ENCODE results near the gene PARD3.

Gene PARD3

GRCh38 chr10:34821587-34822585 lies 6.8 kb upstream of the PARD3 start:
- no peak for DNase-seq

DNA sequence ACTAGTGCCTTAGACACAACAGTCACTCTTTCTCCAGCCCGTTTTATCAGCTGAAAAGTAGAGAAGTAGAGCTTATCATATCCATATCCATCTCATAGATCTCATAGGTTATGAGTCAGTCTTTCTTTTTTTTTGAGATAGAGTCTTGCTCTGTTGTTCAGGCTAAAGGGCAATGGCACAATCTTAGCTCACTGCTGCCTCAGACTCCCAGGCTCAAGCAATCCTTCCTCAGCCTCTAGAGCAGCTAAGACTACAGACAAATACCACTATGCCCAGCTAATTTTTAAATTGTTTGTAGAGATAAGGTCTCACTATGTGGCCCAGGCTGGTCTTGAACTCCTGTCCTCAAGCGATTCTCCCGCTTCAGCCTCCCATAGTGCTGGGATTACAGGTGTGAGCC lies 2.5 kb upstream of the PARD3 start:
- no peak for DNase-seq

- DNase-seq: no peak
These were observed 2.0 kb upstream of the PARD3 start for GRCh38 chr10:34817054-34817453.

DNA sequence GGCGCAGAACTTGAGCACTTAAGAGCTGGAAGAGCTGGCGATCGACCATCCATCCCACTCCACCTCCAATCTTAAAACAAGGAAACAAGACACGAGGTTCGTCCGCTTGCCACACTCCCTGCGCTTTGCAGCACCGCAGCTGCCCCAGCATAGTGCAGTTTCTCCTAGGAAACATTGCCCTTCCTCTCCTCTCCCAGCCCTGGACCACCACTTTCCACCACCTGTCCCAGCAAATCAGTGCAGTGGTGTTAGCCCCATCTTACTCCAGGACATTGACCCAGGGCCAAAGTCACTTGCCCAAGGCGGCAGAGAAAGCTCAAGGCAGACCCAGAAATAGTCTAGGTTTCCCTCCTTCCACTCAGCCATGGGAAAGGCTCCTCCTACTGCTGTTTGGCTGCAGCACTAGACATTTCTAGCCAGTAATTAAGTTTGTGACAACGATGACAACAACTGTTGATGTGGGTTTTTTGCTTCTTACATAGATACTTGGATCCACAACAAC lies 1.5 kb upstream of the PARD3 start:
- DNase-seq: no peak

DNA sequence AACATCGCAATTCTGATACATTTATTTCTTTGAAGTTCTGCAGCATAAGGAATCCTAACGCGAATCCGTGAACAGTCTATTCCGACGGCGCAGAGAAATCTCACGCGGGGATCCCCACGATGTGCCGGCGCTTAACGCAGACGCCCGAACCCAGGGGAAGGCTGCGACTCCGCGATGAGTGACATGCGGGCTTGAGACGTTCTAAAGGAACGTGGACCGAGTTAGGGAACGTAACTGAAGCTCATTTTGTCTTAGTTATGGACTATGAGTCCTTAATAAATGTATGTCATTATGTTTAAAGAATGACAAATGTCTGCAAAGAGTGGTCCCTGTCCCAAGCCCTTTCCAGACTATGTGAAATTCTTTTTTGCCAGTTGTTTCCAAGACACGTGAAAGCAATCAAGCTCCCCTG lies 995 bp upstream of the PARD3 start:
- DNase-seq: no peak

DNA sequence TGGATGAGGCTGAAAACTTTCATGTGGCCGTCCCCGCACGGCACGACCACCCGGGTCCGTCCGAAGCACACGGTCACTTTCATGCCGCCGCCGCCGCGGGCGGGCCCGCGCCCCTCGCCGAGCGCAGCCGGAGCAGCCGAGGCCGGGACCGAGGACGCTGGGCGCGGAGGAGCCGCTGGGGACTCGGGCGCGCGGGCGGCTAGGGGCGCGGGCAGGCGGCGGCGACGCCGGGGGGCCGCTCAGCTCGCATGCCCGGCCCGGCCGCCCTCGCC lies 247 bp downstream of the PARD3 start:
- no peak for DNase-seq

- no peak for DNase-seq
These were observed 728 bp downstream of the PARD3 start for GRCh38 chr10:34814223-34814912.

GRCh38 chr10:34813626-34814222 lies 1.4 kb downstream of the PARD3 start:
- no peak for DNase-seq

DNA sequence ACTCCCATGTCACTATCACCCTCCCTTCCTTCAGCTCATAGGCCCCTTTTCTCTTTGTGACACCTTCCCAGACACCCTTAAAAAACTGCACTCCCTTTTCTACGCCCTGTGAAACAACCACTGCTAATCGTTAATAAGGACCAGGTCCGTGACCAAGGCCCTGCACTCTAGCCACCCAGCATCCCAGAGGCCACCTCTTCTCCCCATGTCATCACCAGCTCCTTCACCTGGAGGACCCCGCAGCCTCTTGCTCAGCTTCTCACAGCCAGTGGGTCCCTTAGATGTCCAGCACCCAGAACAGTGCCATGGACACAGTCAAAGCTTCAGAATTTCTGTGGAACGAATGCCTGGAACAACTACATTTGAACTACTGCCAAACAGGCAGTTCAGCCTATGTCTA lies 2.3 kb downstream of the PARD3 start:
- no peak for DNase-seq

- DNase-seq: no peak
These were observed 3.1 kb downstream of the PARD3 start for GRCh38 chr10:34811968-34812514.

- no peak for DNase-seq
These were observed 3.7 kb downstream of the PARD3 start for GRCh38 chr10:34811126-34811967.

DNA sequence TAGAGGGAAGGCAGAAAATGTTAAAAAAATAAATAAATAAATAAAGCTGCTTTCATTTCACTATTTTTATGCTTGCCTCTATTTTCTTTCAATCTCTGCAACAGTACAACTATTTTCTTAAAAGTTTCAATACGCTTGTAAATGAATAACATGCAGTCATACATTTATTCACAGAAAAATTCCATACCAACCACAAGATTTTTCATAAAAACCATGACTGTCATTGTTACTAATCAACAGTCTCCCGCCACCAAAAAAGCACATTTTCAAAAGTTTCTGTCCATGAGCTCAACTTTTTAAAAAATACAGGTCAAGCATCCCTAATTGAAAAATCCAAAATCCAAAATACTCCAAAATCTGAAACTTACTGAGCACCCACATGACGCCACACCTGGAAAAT lies 5.3 kb downstream of the PARD3 start:
- no peak for DNase-seq

- no peak for DNase-seq
These were observed 6.0 kb downstream of the PARD3 start for GRCh38 chr10:34808801-34809745.

GRCh38 chr10:34808336-34808735 lies 6.8 kb downstream of the PARD3 start:
- no peak for DNase-seq

DNA sequence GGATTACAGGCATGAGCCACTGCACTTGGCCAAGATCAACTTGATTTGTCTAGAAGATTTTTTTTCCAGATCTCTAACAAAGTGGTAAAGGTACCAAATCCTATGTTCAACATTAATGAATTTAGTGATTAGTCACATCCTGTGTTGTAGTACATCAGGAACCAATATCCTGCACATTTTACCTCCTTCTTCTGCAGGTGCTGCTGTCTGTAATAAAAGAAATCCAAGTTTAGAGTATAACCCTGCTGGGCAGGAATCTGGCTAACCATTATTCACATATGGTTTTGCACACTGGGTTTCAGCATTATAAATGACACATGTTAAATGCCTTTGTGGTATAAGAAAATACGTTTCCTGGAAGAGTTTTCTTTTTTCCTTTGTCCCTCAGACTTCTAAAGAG lies 10.8 kb downstream of the PARD3 start:
- DNase-seq: no peak

- DNase-seq: no peak
These were observed 12.4 kb downstream of the PARD3 start for GRCh38 chr10:34802692-34803091.

- DNase-seq: no peak
These were observed 13.9 kb downstream of the PARD3 start for GRCh38 chr10:34801097-34801733.

DNA sequence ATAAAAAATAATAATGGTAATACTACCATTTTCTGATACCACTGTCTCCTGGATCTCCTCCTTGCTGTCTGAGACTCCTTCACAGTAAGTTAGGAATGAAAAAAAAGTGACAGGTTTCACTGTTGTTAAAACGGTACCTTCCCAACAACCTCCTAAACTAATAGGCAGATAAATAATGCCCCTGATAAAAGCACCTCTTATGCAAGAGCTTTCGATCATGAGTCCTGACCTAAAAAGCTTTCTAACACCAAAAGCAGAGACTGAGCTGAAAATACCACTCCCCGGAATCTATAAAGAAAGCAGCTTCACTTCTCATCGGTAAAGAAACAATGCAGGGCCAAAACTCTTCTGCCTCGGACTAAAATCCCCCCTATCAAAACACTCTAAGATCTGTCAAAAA lies 14.5 kb downstream of the PARD3 start:
- no peak for DNase-seq

DNA sequence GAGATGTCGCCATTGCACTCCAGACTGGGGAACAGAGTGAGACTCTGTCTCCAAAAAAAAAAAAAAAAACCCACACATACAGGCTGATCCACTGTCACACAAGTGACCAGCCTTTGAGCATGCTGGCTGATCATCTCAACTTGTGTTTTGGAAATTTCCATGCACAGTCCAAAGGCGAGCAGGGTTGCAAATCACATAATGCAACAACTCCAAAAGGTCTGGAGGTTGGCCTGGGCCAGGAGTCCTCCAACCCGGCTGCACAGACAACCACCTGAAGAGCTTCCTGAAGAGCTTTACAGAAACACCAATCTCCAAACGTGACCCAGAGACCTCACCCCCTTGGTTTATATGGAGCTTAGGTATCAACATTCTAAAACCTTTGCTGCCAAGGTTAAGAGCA lies 16.4 kb downstream of the PARD3 start:
- DNase-seq: no peak

GRCh38 chr10:34797155-34797554 lies 17.9 kb downstream of the PARD3 start:
- no peak for DNase-seq

DNA sequence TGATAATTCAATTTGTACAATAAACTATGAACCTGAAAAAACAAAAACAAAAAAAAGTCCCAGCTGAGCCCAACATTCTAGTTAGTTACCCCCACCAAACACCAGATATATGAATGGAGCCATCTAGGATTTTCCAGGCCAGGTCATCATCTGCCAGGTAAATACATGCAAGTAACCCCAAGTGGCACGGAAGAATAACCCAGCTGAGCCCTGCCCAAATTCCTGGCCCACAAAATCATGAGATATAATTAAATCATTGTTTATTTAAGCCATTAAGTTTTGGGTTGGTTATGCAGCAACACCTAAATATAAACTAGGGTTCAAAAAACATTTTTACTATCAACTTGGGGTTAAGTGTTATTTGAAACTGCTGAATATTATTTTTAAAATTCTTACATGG lies 19.0 kb downstream of the PARD3 start:
- DNase-seq: no peak

Data from stimulated activated CD4-positive, alpha-beta T cell treated with anti-CD3 and anti-CD28 coated beads, Interleukin-2, amount 100 ng/mL, for 48 hours (primary cell).